Forelimb muscle (tissue), 1 donor: ENCODE results near the gene TSKS. TPM values are rescaled to one million over a fixed set of nuclear protein-coding genes. Genes with fewer than 3 reads are reported as not detected.

Experiments
- DNase-seq: peaks from one replicate; pipeline ENCODE4 v3.0.0-alpha.2; 2013; ENCODE audit warnings: low read depth
- polyA plus RNA-seq: library from polyadenylated mRNA; unstranded; fragments of 120-200 nt; gene quantifications from one replicate; pipeline ENCODE4 v1.2.1, GENCODE V29; 2013; ENCODE audit not compliant: insufficient read length

TSKS gene, protein sequence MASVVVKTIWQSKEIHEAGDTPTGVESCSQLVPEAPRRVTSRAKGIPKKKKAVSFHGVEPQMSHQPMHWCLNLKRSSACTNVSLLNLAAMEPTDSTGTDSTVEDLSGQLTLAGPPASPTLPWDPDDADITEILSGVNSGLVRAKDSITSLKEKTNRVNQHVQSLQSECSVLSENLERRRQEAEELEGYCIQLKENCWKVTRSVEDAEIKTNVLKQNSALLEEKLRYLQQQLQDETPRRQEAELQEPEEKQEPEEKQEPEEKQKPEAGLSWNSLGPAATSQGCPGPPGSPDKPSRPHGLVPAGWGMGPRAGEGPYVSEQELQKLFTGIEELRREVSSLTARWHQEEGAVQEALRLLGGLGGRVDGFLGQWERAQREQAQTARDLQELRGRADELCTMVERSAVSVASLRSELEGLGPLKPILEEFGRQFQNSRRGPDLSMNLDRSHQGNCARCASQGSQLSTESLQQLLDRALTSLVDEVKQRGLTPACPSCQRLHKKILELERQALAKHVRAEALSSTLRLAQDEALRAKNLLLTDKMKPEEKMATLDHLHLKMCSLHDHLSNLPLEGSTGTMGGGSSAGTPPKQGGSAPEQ
- 0.52 TPM for polyA plus RNA-seq

DNA sequence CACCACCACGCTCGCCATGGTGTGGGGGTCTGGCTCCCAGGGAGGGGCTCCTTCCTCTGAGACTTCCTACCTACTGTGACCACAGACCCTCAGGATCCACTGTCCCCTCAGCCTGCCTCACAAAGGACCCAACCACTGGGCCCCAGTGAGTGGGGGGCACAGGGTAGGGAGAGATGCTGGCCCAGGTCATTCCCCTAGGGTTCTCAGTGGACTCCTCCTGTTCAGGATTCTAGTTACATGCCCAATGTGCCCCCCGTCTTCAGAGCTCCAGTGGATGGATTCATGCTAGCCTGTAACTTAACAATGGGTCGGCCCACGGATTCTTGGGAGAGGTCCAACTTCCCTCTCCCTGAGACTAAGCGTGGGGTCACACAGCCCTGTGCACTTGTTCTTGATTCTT, at the start of gene TSKS:
Gene TSKS (minus strand): TSS at position 77 of the 400 bp plus-strand sequence. CDS start 59 bp downstream, at position 18.
- DNase-seq: no peak

DNA sequence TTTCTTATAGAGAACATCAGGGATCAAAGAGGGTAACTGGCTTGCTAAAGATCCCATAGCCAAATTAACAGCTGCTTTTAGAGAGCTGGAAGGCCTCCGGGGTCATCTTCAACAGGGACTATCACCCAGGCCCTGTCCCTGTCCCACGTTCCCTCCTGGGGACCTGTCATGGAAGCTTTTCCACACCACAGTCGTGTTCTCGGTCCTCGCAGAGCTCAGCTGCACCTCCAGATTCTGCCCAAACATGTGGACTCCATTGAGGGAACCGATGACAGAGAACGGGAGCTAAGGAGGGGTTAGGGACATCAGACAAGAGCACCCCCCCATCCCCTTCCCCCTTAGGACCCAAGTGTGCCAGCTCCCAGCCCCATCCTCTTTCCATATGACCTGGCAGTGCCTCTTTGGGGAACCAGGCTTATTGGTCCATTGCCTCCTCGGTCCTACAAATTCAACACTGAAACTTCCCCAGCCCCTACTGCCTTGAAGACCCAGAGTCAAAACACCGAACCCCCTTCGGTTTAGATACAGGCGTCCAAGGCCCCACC, 49.4 kb upstream of the TSKS start:
- no peak for DNase-seq

DNA sequence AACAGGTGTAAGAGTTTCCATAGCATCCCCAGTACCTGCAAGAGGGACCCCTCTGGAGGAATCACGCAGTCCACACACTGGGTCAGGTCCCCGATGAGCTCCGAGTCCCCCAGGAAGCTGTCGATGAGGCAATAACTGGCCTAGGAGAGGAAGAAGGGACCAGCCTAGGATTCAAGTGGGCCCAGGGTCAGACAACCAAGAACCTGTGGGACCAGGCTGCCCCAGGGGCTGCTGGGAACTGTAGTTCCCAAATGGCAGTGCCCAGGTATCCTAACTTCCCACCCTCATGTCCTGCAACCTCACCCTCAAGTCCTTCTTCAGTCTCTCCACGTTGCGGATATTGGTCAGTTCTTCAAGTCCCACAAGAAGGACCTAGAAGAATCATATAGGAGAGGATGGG, 48.2 kb upstream of the TSKS start:
- DNase-seq: no peak

DNA sequence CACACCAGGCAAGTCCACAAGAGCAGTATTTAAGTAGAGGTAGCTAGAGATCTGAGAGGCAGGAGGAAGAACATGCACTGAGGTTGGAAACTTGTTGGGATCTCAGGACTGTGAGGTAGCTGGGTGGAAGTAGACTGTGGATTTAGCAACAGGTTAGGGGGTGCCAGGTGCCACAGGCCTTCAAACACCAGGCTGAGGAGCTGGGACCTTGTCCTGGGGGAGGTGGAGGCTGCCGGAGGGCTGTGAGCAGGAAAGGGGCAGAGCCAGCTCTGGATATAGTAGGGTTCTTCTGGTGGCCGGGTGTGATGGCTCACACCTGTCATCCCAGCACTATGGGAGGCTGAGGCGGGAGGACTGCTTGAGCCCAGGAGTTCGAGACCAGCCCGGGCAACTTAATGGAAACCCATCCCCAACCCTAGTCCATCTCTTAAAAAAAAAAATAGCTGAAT, 46.9 kb upstream of the TSKS start:
- DNase-seq: no peak

DNA sequence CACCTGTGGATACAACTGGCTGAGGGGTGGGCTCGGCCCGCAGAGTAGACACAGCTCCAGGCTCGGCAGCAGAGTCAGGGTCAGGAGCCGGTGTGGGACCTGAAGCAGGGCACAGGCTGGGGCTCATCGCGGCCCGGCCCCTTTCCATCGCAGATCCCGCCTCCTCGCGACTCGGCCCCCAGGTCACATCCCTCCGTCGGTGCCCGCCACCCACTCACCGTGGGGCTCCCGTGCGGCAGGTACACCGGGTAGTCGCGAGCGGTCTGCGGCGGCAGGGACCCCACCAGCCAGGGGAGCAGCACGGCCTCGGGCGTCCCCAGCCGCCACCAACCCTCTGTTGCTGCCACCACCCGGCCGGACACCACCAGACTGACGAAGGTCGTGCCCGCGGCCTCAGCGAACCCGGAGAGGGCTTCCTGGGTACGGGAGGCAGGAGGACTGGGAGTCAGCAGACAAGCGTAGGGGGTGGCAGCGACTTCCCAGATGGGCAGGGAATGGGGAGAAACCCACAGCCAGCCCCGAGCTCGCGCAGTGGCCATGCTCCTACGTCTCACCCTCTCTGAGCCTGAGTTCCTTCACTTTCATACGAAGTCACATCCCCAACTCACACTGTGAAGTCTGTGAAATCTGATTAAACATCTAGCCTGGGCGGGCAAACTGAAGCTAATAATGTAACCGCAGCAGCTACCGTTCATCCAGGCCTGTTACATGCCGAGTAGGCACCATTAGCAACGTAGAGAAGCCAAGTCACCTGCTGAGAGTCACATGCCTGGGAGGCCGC, 46.2 kb upstream of the TSKS start:
- no peak for DNase-seq

DNA sequence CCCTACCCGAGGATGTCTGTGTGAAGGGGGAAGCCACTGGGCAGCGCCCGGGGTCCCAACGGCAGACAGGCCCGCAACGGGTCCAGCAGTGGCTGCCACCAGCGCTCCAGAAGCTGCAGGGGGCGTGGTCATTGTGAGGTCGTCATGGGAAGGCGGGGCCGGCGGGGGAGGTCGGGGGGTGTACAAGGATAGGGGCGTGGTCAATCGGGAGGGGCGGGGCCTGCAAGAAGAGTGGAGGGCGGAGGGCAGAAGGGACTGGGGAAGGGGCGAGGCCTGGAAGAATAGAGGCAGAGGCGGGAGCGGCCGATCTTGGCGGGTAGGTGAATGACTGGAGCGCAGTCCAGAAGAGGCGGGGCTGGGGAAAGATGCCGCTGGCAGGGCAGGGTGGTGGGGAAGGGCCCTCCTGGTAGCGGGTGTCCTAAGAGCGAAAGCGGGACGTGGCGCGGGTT, 45.6 kb upstream of the TSKS start:
- DNase-seq: peak; percentile 43

DNA sequence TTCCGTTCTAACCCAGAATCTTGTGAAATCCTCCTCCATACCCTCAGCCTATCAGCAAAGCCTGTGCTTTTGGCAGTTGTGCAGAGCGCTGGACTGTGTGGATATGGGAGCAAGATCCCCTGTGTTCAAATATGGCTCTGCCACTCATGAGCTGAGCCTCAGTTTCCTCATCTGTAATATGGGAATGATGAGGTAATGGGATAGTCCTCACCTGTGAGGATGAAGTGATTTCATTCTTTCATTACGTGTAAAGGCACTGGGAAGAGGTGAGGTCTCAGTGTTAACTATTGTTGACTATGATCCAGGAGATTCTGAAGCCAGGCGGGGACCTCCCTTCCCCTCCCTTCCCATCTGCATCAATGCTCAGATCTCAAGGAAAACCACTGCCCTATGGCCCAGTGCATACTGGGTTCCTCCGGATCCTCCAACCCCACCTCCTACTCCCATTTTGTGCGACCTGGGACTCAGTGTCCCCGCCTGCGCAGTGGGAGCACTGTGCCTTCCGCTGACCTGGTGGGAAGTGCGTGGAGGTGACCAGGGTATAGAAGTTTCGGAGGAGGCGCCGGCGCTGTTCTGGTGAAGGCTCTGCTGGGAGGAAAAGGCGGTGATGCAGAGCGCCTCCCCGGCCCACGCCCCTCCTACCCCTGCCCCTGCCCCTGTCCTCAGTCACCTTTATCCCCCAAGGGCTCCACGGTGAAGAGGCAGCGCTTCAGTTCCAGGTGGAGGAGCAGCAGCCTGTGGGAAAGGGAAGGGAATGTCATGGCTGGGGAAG, 45.0 kb upstream of the TSKS start:
- no peak for DNase-seq

DNA sequence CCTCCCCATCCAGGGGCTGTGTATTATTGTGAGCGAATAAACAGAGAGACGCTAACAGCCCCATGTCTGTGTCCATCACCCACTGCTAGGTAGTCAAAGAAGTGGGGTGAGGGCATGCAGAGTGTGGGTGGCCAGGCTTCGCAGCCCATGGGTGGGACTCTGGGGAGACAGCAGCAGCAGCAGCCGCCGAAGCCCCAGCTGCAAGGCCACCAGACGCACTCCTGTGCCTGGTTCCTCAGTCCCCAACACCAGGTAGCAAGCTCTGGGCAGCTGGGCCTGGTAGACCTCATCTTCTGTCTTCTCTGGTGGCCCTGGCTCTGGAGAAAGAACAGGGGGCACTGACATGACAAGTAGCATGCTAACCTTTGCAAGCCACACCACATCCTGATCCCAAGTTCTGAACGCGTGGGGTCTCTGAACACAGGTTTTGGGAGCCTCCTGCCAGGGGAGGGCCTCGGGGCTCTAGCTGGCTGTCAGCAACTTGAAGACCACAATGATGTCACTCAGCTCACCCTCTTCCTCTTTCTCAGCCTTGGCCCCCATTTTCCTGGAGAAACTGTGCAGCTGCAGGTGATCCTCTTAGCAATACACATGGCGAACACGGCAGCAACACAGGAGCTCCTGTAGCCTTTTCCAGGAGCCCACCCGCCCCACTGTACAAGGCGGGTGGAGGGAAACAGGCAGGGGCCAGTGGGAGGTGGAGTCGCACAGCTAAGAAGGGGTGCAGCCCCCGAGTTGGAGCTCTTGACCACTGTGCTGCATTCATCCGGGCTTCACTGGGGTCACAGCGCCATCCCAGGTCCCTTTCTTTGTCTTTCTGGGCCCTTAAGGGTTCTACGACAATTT, 44.2 kb upstream of the TSKS start:
- DNase-seq: no peak

DNA sequence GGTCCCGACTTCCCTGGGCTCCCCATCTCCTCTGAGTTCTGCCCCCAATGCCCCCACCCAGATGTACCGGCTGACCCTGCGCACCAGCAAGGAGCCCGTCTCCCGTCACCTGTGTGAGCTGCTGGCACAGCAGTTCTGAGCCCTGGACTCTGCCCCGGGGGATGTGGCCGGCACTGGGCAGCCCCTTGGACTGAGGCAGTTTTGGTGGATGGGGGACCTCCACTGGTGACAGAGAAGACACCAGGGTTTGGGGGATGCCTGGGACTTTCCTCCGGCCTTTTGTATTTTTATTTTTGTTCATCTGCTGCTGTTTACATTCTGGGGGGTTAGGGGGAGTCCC, 43.5 kb upstream of the TSKS start:
- no peak for DNase-seq

DNA sequence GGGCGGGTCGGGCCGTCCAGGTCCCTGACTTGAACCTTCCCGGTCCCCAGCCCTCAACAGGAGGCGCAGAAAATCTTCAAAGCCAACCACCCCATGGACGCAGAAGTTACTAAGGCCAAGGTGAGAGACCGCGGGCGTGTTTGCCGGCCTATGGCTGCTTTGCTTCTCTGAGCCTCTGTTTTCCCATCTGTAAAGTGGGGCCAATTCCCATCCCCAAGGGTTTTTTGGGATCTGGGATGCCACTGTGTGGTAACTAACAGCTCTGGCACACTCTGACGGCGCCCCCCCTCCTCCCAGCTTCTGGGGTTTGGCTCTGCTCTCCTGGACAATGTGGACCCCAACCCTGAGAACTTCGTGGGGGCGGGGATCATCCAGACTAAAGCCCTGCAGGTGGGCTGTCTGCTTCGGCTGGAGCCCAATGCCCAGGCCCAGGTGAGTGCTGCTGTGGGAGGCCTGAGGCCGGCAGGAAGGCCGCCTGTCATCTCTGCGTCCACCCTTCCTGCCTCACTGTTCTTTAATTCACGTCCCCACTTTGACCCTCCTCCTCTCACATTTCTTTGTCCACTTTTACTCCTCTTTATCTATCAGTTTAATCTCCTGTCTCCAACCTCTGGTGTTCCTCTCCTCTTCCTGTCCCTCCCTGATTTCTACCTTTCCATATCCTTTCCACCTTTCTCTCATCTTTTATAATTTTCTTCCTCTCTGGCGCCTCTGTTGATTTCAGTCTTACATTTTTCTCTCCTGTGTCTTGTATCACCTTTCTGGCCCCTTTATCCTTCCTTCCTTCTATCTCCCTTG, 42.9 kb upstream of the TSKS start:
- DNase-seq: no peak

DNA sequence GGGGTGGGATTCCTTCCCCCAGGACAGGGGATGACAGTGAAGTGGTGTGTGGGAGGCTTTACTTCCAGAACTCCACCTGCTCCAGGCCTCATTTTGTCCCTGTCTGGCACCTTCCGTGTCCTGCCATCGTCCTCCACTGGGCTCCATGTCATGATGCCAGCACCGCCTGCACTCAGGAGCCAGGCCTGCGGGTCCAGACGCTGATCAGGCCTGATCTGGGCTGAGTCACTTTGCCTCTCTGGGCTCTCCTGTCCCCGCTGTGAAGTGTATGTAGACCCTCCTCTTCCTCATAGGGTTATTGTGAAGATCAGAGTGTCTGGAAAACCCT, 40.4 kb upstream of the TSKS start:
- DNase-seq: no peak

DNA sequence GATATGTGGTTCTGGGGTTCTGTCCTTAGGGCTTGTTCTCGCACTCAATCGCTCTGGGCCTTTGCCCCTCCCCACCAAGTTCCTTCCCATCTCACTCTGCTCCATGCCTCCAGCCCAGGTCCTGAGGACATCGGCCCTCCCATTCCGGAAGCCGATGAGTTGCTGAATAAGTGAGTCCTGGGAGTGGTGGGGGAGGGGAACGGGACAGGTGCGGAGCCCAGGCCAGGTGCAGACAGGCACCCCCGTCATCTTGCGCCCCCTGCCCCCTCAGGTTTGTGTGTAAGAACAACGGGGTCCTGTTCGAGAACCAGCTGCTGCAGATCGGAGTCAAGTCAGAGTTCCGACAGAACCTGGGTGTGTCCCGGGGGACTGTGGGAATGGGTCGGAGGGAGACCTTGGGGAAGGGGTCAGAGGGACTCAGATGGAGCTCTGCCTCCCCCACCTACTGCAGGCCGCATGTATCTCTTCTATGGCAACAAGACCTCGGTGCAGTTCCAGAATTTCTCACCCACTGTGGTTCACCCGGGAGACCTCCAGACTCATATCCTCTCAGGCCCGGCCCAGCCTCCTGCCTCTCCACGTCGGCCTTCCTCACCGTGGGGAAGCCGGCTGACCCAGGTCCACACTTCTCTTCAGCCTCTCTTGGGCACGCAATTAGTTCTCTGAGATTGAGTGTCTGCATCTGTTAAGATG, 39.9 kb upstream of the TSKS start:
- DNase-seq: no peak

DNA sequence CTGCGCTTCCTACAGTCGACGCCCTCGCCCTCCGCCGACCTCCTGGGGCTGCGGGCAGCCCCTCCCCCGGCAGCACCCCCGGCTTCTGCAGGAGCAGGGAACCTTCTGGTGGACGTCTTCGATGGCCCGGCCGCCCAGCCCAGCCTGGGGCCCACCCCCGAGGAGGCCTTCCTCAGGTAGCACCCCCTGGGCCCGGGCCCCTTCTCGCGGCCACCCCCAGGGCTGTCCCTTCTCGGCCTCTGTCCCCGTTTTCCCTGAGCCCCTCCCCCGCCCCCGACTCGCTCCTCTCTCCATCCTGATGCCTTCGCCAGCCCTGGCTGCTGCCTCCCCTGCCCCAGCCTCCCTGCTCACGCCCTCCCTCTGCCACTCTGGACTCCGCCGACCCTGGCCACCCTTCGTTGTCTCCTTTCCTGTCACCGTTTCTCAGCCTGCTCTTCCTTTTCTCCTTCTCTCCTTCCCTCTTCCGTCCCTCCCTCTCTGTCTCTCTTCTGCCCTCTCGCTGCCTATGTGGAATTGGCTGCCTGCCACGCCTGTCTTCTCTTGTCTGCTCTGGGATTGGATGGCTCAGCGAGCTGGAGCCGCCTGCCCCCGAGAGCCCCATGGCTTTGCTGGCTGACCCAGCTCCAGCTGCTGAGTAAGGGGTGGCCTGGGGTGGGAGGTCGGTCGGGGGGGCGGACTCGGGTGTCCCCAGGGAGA, 39.0 kb upstream of the TSKS start:
- DNase-seq: peak; percentile 74

DNA sequence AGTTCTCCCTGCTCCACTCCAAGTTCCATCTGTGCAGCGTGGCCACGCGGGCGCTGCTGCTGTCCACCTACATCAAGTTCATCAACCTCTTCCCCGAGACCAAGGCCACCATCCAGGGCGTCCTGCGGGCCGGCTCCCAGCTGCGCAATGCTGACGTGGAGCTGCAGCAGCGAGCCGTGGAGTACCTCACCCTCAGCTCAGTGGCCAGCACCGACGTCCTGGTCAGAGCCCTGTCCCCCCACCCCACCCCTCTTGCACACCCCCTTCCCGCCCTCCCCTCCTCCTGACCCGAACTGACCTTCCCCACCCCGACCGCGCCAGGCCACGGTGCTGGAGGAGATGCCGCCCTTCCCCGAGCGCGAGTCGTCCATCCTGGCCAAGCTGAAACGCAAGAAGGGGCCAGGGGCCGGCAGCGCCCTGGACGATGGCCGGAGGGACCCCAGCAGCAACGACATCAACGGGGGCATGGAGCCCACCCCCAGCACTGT, 38.3 kb upstream of the TSKS start:
- no peak for DNase-seq

DNA sequence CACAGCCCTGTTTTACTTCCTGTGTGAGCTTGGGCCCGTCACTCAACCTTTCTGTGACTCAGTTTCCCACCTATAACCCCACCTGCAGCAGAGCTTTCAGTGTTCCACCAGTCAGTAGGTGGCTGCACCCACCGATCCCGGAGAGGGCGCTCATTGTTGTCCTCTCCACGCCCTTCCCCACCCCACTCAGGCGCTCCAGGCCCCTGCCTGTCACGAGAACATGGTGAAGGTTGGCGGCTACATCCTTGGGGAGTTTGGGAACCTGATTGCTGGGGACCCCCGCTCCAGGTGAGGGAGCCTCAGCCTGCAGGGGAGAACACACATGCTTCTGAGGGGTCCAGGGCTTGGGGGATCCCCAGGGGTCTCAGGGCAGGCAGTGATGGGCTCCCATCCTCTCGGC, 37.7 kb upstream of the TSKS start:
- DNase-seq: no peak

DNA sequence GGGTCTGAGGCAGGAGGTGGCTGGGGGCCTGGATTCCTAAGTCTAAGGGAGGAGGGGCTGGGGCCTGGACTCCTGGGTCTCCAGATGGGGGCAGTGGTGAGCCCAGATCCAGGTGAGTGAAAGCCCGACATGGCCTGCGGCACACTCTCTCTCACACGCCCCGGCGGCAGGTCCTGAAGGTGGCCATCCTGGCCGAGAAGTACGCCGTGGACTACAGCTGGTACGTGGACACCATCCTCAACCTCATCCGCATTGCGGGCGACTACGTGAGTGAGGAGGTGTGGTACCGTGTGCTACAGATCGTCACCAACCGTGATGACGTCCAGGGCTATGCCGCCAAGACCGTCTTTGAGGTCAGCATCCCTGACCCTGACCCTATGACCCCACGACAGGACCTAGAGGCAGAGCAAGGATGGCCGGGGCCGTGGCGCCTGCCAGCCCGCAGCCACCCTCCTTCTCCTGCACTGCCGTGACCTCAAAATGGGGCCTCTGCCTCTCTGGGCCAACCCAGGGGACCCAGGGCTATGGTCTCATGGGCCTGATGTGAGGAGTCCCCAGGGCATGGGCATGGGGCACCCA, 36.8 kb upstream of the TSKS start:
- DNase-seq: no peak

DNA sequence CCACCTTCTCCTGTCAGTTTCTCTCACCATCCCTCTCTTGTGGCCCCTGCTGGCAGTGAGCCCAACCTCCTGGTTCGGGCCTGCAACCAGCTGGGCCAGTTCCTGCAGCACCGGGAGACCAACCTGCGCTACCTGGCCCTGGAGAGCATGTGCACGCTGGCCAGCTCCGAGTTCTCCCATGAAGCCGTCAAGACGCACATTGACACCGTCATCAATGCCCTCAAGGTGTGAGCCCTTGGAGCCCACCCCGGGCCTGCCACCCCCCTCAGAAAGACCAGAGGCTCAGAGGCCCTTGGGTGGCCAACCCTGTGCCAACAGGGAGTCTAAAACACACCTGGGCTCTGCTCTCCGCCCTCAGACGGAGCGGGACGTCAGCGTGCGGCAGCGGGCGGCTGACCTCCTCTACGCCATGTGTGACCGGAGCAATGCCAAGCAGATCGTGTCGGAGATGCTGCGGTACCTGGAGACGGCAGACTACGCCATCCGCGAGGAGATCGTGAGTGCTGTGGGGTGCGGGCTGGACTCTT, 36.2 kb upstream of the TSKS start:
- DNase-seq: no peak

DNA sequence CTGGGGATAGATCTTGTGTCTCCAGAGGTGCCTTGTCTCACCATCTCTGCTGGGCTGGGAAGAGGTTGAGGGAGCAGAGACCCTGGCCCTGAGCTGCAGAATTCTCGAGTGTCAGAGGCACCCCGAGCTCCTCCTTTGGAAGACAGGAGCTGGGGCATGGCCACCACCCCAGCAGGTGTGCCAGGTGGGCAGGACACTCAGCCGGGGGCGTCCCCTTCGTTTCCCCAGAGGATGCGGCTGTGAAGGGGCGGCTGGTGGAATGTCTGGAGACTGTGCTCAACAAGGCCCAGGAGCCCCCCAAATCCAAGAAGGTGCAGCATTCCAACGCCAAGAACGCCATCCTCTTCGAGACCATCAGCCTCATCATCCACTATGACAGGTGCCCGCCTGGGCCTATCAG, 35.5 kb upstream of the TSKS start:
- no peak for DNase-seq
